MV-4-11 (cell line): Measurements from ENCODE around the gene VSIG10L2.

ENCODE experiments used
- DNase-seq: peaks from one replicate; lab custom pipeline; 2025; lab: John Stamatoyannopoulos, UW

Gene VSIG10L2

DNA sequence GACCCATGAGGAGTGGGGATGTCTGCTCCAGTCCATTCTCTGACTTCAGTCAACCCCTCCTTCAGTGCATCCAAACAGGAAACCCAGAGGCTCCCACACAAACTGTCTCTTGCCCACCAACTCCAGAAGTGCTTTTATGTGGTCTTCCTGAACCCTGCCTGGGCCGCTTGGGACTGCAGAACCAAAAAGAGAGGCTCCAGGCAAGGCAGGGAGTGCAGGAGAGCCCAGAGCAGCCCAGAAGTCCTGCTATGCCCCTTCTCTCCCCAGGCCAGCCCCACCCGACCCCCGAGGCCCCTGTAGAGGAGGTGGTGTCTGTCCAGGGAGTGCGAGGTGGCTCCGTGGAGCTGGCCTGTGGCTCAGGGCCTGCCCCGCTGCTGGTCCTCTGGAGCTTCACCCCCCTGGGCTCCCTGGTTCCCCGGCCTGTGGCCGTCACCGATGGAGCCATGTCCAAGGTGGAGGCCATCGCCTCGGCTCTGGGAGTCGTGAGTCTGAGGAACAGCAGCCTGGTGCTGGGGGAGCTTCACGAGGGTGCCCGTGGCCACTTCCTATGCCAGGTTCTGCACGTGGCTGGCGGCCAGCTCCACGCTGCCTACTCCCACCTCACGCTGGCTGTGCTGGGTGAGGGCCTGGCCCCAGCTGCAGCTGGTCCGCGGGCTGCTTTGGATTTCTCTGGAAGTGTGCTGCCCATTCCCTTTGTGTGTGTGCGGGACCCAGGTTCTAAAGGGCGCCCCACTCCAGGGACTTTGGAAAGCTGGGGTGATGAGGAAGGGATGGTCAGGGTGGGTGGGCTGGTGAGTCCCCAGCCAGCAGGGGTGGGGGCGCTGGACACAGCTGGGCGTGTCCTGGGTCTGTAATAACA, 1.8 kb downstream of the VSIG10L2 start:
- no peak for DNase-seq

DNA sequence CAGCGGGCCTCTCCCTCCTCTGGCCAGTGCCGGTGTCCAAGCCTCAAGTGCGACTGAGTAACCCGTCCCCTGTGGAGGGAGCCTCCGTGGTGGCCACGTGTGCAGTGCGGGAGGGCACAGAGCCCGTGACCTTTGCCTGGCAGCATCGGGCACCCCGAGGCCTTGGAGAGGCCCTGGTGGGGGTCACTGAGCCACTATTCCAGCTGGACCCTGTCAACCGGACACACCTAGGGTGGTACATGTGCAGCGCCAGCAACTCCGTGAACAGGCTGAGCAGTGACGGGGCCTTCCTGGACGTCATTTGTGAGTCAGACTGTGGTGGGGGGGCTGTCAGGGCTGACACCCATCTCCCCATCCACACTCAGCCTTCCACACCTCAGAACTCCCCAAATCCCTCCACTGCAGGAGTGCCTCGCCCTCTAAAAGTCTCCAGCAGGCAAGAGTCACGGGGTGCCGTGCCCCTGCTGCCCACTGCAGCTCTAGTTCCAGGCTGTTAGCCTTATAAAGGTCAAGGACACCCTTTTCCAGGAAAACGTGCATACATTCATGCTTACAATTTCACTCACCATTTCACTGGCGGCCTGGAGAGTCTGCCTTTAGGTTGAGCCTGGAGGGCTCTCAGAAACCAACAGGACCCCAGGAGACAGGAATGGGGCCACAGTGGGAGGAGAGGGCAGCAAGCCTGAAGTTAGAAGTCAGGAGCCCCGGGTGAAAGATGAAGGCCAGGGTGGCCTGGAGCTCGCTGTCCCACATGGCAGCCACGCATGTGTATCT, 2.6 kb downstream of the VSIG10L2 start:
- DNase-seq, result no peak

DNA sequence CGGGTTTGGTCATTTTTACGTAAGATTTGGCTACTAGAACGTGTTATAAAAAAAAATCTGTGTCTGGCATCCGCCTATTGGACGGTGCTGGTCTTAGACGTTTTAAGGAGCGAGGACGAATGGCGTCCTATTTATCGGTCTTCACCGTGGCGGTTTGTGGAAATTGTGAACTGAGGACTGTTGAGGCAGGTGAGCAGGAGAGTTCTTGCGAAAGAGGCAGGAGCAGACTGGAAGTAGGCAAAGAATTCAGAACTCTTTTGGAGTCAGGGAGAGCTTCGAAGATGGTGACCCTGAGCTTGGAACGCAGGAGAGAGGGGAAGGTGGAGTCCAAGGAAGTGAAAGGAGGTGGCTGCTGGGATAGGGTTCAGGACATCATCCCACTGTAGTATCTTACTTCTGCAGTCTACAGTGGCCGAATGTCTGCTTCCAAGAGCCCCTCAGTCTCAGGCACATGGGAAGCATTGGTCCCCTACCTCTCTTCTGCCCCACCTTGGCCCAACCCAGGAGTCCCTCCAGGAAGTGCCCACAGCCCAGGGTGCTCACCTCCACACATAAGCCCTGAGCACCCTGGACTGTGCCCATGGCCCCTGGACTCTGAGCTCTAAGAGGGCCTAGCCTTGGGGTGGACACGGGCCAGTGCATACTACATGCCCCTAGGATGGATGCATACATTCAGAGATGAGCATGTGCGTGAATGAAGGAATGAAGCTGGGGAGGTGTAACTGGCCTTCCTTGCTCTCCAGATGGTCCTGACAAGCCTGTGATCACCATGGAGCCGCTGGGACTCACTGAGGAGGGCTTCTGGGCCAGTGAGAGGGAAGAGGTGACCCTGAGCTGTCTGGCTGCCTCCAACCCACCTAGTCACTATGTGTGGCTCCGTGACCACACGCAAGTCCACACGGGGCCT, 3.7 kb downstream of the VSIG10L2 start:
- DNase-seq, result no peak

DNA sequence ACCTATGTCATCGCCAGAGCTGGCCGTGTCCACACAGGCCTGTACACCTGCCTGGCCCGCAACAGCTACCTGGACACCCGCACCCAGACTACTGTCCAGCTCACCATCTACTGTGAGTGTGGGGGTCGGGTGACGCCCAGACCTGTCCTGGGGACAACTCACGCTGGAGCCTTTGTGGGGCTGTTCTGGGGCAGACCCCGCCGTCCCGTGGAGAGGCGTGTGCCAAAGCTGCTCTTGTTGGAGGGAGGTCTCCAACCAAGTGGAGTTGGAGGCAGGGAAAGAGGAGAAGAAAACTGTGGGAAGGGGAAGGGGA, 4.3 kb downstream of the VSIG10L2 start:
- no peak for DNase-seq

DNA sequence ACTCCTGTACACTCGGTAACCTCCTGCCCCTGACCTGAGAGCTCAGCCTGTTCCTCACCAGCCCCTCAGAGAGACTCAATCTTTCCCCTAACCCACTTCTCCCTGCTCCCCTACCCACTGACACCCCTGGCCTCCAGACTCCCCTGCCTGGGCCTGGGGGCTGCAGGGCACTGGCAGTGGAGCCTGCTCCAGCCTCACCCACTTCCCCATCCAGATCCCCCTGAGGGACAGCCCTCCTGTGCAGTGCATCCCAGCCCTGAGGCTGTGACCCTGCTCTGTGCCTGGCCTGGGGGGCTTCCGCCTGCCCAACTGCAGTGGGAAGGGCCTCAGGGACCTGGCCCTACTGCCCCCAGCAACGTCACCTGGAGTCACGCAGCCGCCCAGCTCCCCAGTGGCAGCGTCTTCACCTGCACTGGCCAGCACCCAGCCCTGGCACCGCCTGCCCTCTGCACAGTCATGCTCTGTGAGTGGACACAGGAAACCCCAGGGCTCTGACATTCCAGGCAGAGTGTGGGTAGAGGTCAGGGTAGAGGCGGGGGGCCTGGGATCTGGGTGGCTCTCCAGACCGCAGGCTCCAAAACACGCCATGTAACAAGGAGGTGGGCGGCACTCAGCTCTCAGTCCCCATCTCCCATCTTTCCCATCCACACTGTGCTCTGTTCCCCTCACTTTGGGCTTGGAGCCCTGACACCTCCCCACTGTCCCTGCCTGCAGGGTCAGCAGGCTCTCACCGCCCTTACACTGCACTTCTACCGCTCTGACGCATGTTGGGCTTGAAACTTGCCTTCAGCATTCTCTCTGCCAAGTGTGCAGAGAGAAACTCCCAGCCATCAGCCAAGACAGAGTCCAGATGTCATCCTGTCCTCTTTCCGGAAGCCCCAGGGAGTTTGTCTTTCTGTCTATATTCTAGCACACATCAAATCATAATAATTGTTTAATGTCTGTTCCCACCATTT, 5.1 kb downstream of the VSIG10L2 start:
- DNase-seq, result no peak

DNA sequence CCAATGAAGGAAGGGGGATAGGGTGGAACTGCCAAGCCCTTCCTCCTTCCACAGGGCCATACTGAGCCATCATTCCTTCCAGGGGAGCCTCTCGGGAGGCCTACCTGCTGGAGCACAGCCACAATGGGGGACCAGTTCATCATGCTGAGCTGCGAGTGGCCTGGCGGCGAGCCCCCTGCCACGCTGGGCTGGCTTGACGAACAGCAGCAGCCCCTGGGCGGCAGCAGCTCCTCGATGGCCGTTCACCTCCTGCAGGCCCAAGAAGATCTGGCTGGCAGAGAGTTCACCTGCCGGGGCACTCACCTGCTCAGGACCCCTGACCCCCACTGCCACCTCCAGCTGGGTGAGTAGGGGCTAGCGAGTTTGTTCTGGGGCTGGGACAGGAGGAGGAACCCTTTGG, 5.9 kb downstream of the VSIG10L2 start:
- no peak for DNase-seq

DNA sequence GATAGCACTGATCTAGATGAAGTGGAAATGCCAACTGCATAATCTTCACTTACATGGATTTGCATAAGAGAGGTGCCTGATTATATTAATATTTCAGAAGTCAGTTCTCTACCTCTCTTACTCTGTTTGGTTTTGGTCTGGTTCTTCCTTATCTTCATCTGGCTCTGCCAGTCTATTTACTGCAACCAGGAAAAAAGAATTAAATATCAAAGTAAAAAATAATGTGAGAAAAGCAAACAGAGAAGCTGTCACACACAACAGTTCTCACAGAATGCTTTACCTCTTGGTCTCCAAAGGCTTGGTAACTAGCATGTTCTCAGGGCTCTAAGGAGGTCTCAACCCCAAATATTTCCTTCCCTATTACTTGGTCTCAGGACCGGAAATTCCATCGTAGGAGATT, 6.7 kb downstream of the VSIG10L2 start:
- DNase-seq, result no peak

DNA sequence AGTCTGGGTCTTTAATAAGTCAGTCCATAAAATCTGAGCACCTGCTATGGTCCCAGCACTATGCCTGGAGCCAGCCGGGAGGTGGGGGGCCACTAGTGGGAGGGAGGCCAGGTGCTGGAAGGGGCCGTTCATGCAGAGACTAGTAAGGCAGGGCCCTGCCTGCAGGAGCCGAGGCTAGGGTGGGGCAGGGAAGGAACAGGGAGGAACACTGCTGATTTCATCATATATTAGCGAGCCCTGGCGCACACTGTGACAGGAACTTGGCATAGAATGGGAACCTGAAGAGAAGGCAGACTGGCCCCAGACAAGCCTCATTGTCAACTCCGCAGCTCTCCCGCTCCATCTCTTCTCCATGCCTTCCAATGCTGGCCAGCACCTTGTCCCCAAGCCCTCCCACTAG, 7.1 kb downstream of the VSIG10L2 start:
- no peak for DNase-seq

DNA sequence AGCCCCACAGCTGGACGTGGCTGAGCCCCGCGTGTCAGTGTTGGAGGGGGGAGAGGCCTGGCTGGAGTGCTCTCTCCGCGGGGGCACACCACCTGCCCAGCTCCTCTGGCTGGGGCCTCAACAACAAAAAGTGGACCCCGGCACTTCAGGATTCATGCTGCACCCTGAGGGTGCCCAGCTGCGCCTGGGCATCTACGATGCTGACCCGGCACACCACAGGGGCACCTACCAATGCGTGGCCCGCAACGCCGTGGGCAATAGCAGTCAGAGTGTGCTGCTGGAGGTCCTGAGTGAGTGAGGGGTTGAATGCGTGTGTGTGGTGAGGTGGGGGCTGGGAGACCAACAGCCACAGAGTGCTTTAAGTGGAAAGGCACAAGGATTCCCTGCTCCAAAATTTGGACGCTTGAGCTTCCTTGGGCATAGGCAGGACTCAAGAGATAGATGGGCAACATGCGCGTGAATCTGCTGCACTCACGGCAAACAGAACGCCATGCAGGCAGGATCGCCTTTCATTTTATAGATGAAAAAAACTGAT, 7.6 kb downstream of the VSIG10L2 start:
- no peak for DNase-seq

DNA sequence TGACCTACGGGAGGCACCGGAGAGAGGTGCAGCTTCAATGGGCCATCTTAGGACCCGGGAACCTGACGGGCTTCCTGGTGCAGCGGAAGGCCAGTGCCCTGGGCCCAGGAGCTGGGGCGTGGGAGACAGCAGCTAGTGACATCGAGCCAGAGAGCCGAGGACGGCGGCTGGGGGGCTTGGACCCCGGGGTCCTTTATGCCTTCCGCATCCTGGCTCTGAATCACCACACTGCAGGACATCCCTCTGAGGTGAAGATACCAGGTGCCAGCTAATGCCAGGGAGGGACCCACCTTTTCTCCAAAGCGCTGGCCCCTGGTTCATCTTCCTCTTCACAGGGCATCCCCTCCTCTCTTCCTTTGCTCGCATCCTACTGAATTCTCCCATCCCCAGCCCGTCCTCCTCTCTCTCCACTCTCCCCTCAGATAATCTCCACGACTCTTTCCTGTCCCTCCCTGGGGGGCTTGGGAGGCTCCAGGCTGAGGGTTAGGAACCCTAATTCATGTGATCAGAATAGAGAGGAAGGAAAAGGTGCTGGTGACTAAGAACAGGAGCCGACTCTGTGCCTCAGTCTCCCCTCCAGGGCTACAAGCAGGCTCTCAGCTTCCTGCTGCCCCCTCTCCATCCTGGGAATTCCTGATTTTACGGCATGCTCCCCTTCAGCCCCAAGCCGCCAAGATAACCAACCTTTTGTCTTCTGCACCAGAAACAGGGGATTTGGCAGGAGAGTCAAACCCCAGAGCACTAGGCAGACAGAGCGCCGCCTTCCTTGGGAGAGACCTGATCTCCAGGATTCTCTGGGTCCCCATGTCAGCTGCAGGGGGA, 8.5 kb downstream of the VSIG10L2 start:
- no peak for DNase-seq

DNA sequence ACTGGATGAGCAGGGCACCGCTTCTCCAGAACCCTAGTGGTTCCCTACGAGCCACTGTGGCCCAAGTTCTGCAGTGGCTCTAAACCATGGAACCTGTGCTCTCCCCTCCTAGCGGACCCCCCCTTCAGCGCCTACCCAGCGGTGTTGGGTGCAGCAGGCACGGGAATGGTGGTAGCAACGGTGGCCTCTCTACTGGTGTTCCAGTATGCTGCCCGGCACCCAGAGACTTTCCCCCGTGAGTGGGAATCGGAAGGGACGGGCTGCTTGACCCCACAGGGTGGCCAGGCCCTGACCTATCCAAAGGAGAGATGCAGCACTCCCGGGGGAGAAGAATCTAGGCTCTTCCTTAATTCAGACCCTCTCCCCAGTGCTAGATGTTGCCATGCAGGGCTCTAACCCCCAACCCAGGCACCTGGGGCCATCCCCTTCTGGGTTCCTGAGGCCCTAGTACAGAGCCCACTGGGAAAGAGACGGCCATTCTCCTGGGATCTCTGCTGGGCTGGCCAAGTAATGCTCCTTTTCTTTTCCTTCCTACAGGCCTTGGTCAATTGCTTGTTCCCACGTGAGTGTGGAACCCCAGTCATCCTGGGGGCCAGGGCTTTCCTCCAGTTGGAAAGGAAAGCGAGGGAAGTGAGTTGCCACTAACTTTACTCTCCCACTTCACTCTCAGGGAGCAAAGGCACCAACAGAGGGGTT, 9.2 kb downstream of the VSIG10L2 start:
- DNase-seq, result no peak

DNA sequence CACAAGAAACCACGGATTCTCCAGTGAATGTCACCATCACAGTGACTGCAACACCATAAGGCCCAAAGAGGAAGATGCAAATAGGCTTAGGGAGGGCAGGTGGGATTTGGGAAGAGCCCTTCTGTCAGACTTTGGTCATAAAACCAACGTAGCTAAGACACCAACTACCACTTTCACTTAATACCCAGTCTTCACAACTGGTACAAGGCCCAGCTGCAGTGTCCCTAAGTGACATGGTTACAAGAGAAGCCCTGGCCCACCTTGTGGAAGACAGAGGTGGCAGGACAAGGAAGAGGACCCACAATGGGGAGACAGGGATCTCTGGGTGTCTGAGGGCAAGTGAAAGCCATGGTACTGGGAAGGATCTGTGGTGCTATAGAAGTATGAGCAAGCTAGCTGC, 10.0 kb downstream of the VSIG10L2 start:
- DNase-seq, result no peak

DNA sequence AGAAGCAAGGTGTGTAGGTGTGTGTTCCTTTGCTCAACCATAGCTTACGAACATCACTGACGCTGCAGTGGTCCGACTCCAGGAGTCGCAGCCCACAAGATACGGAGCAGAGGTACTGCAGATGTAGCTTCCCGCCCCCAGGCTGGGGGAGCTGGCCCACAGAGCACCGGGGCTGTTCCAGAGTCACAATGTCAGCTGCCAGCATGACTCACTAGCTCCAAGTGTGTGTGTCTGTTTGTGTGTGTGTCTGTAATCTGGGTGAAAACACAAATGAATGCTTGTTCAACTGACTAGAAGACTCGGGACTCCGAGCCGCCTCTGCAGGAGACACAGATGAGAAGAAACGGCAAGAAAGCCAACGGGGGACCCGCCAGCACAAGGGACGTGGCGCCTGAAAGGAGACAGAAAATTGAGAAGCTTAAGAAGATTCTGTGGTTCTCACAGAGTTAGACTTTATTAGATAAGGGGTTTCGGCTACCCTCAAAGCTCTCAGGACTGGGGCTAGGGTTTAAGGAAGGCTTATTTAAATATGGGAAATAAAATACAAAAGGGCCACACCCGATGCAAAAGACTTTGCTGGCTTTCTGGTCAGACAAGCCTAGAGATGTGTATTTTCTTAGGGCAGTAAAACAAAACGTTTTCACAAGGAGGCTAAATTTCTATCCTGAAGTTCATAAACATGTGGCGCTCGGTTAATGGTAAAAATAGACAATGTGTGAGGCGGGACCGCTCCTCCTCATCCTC, 10.7 kb downstream of the VSIG10L2 start:
- no peak for DNase-seq

DNA sequence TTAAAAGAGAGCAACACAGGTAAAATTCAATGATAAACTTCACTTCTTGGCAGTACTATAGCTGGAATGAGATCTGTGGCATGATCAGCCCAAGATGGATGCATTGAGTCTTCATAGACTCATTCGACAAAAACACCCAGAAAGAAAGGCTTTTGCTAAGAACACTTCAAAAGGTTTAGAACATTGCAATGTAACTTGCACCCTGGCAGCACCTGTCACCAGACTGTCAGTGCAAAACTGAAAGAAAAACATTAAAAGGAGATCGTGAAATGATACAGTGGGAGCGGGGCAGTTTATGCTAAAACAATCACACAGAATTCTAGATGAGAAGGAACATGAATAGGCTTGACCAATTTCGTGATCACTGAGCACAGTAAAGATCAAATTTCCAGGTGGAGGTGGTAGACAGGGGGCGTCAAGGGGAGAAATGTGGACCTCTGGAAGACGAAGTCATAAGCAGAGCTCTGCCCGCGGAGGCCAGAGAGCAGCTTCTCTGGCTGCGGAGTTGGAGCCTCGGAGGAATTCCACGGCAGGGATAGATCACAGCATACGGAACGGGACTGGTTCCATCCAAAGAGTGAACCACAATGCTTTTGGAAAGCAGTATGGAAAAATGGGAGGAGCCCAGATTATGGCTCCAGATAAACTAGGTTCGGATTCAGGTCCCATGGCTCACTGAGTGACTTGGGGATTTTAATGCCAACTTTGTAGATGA, 11.9 kb downstream of the VSIG10L2 start:
- no peak for DNase-seq

DNA sequence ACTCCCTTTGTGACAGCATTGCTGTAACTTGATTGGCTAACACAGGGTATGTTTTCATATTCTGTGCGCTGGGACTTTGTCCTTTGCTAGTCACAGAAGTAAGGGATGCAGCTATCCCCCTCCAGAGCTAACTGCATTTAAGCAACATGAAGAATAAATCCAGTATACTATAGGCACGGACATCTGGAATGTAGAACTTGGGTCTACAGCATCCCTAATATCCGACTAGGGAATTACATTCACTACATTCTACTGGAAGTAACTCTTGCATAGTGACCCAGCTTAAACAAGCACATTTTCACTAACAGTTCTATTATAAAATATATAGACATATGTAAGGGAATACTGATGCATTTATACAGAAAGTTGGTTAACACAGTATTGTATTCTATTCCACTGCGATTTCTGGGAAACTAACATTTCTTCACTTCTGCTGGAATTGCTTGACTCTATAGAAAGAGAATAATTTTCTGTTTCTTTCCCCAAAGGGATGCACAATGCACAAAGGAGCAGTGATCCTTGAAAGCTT, 13.1 kb downstream of the VSIG10L2 start:
- no peak for DNase-seq

DNA sequence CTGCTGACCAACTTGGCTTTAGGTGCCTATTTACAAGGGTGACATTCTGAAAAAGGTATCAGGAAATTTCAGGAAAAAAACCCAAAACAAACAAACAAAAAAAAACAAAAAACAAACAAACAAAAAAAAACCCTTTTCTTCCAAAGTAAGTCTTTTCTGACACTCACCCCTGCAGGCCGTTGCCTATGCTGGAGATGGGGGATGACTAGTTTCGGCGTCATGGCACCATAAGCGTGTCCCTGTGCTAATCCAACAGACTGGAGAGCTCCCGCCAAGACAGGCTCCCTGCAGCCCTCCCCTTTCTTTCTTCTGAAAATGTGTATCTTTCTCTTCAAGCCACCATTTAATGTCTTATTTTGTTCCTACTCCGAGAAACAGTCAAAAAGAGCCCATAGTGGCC, 13.7 kb downstream of the VSIG10L2 start:
- no peak for DNase-seq

DNA sequence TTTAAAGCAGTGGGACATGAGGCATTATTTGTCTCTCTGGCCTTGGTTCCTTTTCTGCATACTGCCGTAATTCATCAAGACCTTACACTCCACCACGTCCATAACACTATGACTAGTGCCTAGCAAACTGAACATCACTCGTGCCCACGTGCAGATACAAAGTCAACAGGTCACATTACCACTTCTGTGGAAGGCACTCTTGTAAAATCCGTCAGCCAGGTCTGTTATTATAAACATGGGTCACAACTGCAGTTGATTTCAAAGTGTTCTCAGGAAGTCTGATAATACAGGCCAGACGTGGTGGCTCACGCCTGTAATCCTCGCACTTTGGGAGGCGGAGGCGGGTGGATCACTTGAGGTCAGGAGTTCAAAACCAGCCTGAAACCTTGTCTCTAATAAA, 14.1 kb downstream of the VSIG10L2 start:
- DNase-seq, result no peak

DNA sequence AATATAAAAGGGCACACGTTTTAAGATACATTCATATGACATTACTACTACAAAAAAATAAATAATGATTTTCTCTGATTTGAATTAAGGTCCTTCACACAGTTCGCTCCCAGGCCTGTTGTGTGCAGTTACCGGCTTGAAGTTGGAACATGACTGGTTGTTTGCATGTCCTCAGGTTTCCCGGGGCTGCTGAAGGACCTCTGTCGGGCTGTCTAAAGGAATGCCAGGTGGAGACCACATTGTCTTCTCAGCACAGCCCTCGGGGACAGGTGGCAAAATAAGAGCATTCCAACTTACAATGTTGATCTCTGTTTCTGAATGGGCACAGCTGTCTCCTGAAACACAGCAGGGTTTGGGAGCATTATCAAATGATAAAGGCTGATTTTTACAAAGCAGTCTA, 14.9 kb downstream of the VSIG10L2 start:
- no peak for DNase-seq
